K562 (cell line): ENCODE data around the gene PSMD4. TPM values are rescaled to one million over a fixed set of nuclear protein-coding genes. Genes with fewer than 3 reads are reported as not detected.

Experiments used
- E2F3 ChIP-seq: fragments of 250-450 bp; sonication (Bioruptor Pico); IDR thresholded peaks from 2 replicates; pipeline ENCODE4 v1.4.0; 2020; ENCODE audit warnings: mild to moderate bottlenecking
- FIP1L1 ChIP-seq: fragments of 200-400 bp; formaldehyde crosslinking; IDR thresholded peaks from 2 replicates; pipeline ENCODE4 v1.6.1; 2018; ENCODE audit warnings: mild to moderate bottlenecking, low read depth, low read length; ENCODE audit not compliant: poor library complexity, severe bottlenecking
- FUS ChIP-seq: fragments of 200-400 bp; formaldehyde crosslinking; optimal IDR thresholded peaks from 2 replicates; pipeline ENCODE3; 2017; ENCODE audit warnings: low read depth, low read length
- POLR3A ChIP-seq: IDR thresholded peaks from 2 replicates; pipeline ENCODE4 v1.6.1; 2011; ENCODE audit warnings: borderline replicate concordance, mild to moderate bottlenecking, moderate library complexity; ENCODE audit not compliant: insufficient read length, insufficient read depth; ENCODE audit errors: extremely low read depth
- SLC30A9 ChIP-seq: fragments of 250-450 bp; sonication (Bioruptor Pico); IDR thresholded peaks from 2 replicates; pipeline ENCODE4 v1.8.0; 2022; ENCODE audit warnings: mild to moderate bottlenecking, moderate library complexity
- ZNF23 ChIP-seq: fragments of 250-450 bp; sonication (Bioruptor Pico); IDR thresholded peaks from 2 replicates; pipeline ENCODE4 v1.4.0; 2020; ENCODE audit warnings: mild to moderate bottlenecking
- ZNF347 ChIP-seq: fragments of 450-650 bp; formaldehyde crosslinking; IDR thresholded peaks from 2 replicates; pipeline ENCODE4 v1.4.0; 2020; ENCODE audit warnings: low read depth, mild to moderate bottlenecking, moderate library complexity
- ZNF586 ChIP-seq: fragments of 450-650 bp; formaldehyde crosslinking; conservative IDR thresholded peaks from 2 replicates; pipeline ENCODE4 v1.4.0; 2020; ENCODE audit warnings: mild to moderate bottlenecking, moderate library complexity
- polyA plus RNA-seq, 8 experiments: library from polyadenylated mRNA; depleted of rRNA in 4 of 8; stranded (reverse) in 5 of 8; unstranded in 3 of 8; fragments of >200 nt; fragmentation: Nextera tagmentation in 2 of 8; fragmentation: Illumina TruSeq in 1 of 8; extraction: Ambion mirVana in 2 of 8; extraction: Trizol in 1 of 8; gene quantifications; 2 replicates each; pipeline versions ENCODE4 v1.2.1 to v1.2.3, GENCODE V29; 2011 to 2014; ENCODE audit warnings: inconsistent platforms in 1 of 8, missing spikeins in 1 of 8
- total RNA-seq, 7 experiments: library from RNA; depleted of rRNA in 6 of 7; stranded (reverse); fragments of >200 nt in 6 of 7; fragmentation: Illumina TruSeq in 2 of 7; extraction: Trizol in 2 of 7; gene quantifications; 2 replicates each; pipeline versions ENCODE4 v1.2.1 to v1.2.3, GENCODE V29; 2011 to 2021; ENCODE audit warnings: low replicate concordance in 1 of 7
- TF ChIP-seq, protein P1 (sequence below), 2 experiments: IDR thresholded peaks in 1 of 2; conservative IDR thresholded peaks in 1 of 2; 2 replicates each; pipeline ENCODE4 v1.6.1; 2016; ENCODE audit warnings: low read depth in 2 of 2, mild to moderate bottlenecking in 1 of 2, missing compliant biosample characterization in 1 of 2, missing genetic modification characterization in 1 of 2, moderate library complexity in 1 of 2
- TF ChIP-seq, protein P2 (sequence below): fragments of 450-650 bp; IDR thresholded peaks from one replicate; pipeline ENCODE4 v1.6.1; 2018; ENCODE audit warnings: mild to moderate bottlenecking, moderate library complexity; ENCODE audit not compliant: partially characterized antibody
- TF ChIP-seq, protein P3 (sequence below): fragments of 250-450 bp; sonication (Bioruptor Pico); IDR thresholded peaks from 2 replicates; pipeline ENCODE4 v1.4.0; 2020

PSMD4 gene
- total and polyA plus RNA-seq, 9 of the 15 experiments (the other 6 are each of a cell fraction or from before 2014, with no cell fraction given), result 194 to 353 (median 295) TPM

DNA sequence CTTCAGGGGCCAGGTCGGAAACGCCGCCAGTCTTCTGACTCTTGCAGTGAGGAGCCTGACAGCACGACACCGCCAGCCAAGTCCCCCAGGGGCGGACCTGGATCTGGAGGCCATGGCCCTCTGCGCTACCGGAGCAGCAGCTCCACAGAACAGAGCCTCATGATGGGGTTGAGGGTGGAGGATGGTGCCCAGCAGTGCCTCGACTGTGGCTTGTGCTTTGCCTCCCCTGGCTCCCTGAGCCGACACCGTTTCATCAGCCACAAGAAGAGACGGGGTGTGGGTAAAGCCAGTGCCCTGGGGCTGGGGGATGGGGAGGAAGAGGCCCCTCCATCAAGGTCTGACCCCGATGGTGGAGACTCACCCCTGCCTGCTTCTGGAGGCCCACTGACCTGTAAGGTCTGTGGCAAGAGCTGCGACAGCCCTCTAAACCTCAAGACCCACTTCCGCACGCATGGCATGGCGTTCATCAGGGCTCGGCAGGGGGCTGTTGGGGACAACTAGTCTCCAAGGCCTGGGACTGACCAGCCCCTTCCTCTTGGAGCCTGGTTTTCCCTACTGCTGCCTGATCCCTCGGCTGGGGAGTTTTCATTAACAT is 36.3 kb downstream of the PSMD4 start (continued):
- TF ChIP-seq, protein P1, sequence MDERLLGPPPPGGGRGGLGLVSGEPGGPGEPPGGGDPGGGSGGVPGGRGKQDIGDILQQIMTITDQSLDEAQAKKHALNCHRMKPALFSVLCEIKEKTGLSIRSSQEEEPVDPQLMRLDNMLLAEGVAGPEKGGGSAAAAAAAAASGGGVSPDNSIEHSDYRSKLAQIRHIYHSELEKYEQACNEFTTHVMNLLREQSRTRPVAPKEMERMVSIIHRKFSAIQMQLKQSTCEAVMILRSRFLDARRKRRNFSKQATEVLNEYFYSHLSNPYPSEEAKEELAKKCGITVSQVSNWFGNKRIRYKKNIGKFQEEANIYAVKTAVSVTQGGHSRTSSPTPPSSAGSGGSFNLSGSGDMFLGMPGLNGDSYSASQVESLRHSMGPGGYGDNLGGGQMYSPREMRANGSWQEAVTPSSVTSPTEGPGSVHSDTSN (CRISPR knock-in tag; IDR thresholded peaks at IDR 0.05; ENCODE audit: low read depth), result no peak
- TF ChIP-seq, protein P1 (tag; conservative IDR thresholded peaks at IDR 0.05; ENCODE audit: low read depth), result no peak
- TF ChIP-seq SLC30A9 (CRISPR knock-in tag), result no peak
- TF ChIP-seq ZNF347 (CRISPR knock-in tag), result no peak
- TF ChIP-seq POLR3A, result no peak
- TF ChIP-seq ZNF586, result no peak
- TF ChIP-seq, protein P2, sequence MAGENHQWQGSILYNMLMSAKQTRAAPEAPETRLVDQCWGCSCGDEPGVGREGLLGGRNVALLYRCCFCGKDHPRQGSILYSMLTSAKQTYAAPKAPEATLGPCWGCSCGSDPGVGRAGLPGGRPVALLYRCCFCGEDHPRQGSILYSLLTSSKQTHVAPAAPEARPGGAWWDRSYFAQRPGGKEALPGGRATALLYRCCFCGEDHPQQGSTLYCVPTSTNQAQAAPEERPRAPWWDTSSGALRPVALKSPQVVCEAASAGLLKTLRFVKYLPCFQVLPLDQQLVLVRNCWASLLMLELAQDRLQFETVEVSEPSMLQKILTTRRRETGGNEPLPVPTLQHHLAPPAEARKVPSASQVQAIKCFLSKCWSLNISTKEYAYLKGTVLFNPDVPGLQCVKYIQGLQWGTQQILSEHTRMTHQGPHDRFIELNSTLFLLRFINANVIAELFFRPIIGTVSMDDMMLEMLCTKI, result no peak
- no peak for TF ChIP-seq ZNF23 (CRISPR knock-in tag)
- no peak for TF ChIP-seq FUS
- TF ChIP-seq FIP1L1, result peak; percentile 35
- TF ChIP-seq E2F3 (CRISPR knock-in tag), result no peak
- TF ChIP-seq, protein P3, sequence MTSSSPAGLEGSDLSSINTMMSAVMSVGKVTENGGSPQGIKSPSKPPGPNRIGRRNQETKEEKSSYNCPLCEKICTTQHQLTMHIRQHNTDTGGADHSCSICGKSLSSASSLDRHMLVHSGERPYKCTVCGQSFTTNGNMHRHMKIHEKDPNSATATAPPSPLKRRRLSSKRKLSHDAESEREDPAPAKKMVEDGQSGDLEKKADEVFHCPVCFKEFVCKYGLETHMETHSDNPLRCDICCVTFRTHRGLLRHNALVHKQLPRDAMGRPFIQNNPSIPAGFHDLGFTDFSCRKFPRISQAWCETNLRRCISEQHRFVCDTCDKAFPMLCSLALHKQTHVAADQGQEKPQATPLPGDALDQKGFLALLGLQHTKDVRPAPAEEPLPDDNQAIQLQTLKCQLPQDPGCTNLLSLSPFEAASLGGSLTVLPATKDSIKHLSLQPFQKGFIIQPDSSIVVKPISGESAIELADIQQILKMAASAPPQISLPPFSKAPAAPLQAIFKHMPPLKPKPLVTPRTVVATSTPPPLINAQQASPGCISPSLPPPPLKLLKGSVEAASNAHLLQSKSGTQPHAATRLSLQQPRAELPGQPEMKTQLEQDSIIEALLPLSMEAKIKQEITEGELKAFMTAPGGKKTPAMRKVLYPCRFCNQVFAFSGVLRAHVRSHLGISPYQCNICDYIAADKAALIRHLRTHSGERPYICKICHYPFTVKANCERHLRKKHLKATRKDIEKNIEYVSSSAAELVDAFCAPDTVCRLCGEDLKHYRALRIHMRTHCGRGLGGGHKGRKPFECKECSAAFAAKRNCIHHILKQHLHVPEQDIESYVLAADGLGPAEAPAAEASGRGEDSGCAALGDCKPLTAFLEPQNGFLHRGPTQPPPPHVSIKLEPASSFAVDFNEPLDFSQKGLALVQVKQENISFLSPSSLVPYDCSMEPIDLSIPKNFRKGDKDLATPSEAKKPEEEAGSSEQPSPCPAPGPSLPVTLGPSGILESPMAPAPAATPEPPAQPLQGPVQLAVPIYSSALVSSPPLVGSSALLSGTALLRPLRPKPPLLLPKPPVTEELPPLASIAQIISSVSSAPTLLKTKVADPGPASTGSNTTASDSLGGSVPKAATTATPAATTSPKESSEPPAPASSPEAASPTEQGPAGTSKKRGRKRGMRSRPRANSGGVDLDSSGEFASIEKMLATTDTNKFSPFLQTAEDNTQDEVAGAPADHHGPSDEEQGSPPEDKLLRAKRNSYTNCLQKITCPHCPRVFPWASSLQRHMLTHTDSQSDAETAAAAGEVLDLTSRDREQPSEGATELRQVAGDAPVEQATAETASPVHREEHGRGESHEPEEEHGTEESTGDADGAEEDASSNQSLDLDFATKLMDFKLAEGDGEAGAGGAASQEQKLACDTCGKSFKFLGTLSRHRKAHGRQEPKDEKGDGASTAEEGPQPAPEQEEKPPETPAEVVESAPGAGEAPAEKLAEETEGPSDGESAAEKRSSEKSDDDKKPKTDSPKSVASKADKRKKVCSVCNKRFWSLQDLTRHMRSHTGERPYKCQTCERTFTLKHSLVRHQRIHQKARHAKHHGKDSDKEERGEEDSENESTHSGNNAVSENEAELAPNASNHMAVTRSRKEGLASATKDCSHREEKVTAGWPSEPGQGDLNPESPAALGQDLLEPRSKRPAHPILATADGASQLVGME, result no peak
